GM18520 (cell line): ENCODE measurements around the gene DRD2.

ENCODE experiments used
- ATAC-seq: cut with Tn5 transposase; IDR thresholded peaks from one replicate; pipeline ENCODE4 v1.9.1; 2021; ENCODE audit not compliant: unreplicated experiment

DRD2 gene

GRCh38 chr11:113377681-113378412 is 97.4 kb downstream of the DRD2 start:
- no peak for ATAC-seq

DNA sequence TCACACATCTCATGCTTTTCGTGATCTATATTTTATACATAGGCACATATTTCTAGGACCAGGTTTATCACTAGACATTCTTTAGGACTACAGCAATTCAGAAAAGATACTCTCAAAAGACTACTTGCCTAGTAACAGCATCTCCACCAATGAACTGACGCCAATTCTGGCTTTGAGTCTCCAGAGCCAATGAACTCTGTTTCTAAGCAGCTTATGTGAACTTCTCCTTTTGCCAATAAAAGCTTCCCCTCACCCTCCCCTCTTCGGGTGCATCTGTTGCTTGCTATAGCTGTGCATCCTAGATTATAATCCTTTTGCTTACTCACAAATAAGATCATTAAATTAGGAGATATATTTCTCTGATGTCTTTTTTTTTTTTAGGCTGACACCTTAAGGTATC is 99.0 kb downstream of the DRD2 start:
- ATAC-seq, result no peak

GRCh38 chr11:113375402-113375801 is 99.8 kb downstream of the DRD2 start:
- ATAC-seq, result no peak

DNA sequence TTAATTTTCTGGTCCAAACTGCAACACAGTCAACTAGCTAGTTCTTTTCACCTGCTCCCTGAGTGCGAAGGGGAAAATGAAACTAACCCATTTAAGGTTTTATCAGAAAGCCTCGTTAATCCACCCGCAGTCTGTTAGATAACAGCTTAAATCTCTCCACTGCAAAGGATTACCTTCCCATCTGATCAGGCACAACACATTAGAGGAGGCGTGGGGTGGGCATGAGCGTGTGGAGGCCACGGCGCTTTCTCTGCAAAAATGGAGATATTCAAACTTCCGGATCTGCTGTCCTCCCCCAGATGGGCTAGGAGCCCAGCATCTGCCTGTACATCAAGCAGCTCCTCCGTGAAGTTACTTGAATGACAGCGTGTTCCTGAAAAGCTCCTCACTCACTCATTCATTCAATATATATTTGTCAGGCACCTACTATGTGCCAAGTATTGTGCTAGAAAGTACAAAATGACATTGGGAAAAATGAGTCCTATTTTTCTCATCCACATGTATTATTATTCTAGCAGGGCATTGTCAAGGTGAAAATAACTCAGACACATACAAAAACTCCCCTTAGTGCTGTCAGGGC is 101.1 kb downstream of the DRD2 start:
- ATAC-seq, result no peak

- ATAC-seq, result no peak
These were observed 101.9 kb downstream of the DRD2 start for GRCh38 chr11:113373306-113373705.

DNA sequence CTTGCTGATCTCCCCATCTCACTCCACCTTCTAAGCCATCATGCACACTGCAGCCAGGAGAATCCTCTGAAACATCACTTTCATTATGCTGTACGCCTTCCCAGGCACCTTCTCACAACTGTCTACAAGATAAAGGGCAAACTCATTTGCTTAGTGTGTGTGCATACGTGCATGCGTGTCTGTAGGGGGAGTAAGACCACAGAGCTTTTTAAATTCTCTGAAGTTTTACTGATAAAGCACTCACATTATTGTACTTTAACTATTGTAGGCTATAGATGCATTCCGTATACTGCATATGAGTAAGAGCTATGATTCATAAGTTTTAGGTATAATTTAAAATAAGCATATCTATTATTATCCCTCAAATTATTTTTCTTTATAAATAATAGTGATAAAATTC is 102.9 kb downstream of the DRD2 start:
- ATAC-seq, result no peak

- ATAC-seq, result no peak
These were observed 104.6 kb downstream of the DRD2 start for GRCh38 chr11:113370634-113371033.

- no peak for ATAC-seq
These were observed 105.8 kb downstream of the DRD2 start for GRCh38 chr11:113369411-113369810.

GRCh38 chr11:113365895-113366294 is 109.3 kb downstream of the DRD2 start:
- no peak for ATAC-seq

DNA sequence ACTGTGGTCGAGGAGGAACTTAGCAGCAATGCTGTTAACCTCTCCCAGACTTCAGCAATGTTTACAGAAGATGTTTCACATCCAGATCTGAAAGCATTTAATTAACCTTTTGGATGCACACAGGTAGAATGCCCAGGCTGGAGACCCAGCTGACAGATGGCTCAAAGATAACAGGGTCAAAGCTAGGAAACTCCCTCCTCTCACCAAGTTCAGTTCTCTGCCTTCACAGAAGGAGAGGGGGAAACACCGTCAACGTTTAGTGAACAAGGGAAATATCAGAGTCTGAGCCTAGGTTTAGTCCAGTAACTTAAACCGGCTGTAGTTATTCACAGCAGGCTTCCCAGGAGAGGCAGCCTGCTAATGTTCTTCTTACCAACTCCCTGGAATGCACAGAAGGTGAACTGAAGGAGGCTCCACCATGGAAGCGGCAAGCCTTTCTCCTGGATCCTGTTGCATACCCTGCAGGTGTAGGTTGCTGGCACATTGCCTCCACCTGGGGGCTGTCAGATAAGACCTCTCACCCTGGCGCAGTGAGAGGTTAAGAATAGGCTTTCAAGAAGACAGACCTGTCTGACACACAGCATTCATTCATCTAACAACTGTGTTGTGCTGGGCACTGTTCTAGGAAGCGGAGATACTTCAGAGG is 111.1 kb downstream of the DRD2 start:
- ATAC-seq, result no peak

GRCh38 chr11:113363406-113363805 is 111.8 kb downstream of the DRD2 start:
- ATAC-seq, result no peak
